Skin of body (tissue), 2 donors: ENCODE measurements around the gene DPP3. TPM values are rescaled to one million over a fixed set of nuclear protein-coding genes. Genes with fewer than 3 reads are reported as not detected.
A peak's percentile ranks its signal among the peaks of the same experiment; 100 is the strongest.
"Not testable (repeated sequence)": the region's sequence is repeated elsewhere in the genome, so short reads cannot be mapped to it uniquely, and the experiment has no call there.

Experiments
- DNase-seq: peaks from one replicate; lab custom pipeline; 2025; lab: John Stamatoyannopoulos, UW
- total RNA-seq: library from RNA; depleted of rRNA; stranded (reverse); fragments of >200 nt; gene quantifications from one replicate; pipeline ENCODE4 v1.2.3, GENCODE V29; 2014

The DPP3 gene, protein sequence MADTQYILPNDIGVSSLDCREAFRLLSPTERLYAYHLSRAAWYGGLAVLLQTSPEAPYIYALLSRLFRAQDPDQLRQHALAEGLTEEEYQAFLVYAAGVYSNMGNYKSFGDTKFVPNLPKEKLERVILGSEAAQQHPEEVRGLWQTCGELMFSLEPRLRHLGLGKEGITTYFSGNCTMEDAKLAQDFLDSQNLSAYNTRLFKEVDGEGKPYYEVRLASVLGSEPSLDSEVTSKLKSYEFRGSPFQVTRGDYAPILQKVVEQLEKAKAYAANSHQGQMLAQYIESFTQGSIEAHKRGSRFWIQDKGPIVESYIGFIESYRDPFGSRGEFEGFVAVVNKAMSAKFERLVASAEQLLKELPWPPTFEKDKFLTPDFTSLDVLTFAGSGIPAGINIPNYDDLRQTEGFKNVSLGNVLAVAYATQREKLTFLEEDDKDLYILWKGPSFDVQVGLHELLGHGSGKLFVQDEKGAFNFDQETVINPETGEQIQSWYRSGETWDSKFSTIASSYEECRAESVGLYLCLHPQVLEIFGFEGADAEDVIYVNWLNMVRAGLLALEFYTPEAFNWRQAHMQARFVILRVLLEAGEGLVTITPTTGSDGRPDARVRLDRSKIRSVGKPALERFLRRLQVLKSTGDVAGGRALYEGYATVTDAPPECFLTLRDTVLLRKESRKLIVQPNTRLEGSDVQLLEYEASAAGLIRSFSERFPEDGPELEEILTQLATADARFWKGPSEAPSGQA
- total RNA-seq, result 16.0 TPM

DNA sequence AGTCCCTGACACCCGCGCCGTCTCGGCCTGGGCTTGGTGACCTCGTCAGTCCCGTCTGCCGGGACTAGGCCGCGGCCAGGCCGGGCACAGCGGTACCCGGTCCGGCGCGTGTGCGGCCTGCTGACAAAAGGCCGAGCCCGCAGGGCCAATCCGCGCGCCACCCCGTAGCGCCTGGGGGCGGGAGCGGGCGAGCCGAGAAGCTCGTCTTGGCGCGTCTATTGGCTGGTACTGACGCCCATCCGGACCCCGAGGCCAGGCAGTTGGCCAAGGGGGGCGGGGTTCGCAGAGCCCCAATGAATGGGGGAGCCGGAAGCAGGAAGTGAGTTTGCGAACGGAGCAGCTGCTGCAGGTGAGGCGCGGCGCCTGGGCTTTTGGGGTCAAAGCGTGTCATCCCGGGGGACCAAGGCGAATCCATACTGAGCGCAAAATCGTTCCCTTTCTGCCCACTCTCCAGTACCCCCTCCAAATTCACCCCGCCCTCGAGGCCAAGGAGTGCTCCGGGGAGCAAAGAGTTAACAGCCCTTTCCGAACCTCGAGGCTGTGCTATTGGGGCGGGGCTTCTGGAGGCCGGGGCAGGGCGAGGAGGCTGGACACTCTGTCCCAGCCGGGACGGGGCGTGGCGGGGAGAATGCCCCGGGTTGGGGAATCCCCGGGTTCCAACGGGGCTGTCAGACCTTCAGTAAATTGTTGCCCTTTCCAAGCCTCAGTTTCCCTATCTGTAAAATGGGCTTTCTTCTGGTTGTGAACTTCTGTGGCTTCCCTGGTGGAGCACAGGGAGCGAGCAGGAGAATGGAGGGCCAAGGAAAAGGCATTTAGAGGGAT, at the start of gene DPP3:
DPP3 (plus strand) TSS at position 318 of the 822 bp plus-strand sequence. CDS start 1,767 bp downstream, outside the sequence.
- peak; percentile 93 for DNase-seq

DNA sequence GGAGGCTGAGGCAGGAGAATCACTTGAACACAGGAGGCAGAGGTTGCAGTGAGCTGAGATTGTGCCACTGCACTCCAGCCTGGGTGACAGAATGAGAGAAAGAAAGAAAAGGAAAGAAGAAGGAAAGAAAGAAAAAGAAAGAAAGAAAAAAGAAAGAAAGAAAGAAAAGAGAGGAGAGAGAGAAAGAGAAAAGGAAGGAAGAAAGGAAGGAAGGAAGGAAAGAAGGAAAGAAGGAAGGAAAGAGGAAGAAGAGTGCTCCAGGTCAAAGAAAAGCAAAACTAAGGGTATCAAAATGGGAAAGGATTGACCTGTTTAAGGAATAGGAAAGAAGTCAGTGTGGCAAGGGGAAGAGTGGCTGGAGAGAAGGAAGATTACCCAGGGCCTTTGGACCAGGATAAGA, 48.9 kb upstream of the DPP3 start:
- DNase-seq, result not testable (repeated sequence)

DNA sequence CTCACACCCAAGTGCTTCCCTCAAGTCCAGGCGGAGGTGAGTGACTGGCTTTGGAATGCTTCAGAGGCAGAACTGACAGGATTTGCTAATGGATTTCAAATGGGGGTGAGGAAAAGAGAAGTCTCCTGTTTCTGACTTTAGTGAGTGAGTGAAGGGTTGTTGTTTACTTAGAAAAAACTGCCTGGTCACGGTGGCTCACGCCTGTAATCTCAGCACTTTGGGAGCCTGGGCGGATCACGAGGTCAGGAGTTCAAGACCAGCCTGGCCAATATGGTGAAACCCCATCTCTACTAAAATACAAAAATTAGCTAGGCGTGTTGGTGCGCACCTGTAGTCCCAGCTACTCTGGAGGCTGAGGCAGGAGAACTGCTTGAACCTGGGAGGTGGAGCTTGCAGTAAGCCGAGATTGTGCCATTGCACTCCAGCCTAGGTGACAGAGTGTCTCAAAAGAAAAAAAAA, 48.3 kb upstream of the DPP3 start:
- not testable (repeated sequence) for DNase-seq

DNA sequence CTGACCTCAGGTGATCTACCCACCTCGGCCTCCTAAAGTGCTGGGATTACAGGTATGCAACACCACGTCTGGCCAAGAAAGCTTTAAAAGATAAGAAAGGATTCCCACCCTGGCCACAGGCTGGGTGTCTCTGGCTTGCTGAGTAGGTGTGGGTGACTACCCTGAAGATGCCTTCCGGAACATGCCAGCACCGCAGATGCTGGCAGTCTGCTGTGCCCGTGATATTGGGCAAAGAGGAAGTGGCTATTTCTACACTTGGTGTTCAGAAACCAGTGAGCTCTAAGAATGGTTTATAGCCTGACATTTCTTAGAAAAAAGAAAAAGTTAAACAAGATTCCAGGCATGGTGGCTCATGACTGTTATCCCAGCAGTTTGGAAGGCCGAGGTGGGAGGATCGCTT, 47.6 kb upstream of the DPP3 start:
- DNase-seq, result no peak

DNA sequence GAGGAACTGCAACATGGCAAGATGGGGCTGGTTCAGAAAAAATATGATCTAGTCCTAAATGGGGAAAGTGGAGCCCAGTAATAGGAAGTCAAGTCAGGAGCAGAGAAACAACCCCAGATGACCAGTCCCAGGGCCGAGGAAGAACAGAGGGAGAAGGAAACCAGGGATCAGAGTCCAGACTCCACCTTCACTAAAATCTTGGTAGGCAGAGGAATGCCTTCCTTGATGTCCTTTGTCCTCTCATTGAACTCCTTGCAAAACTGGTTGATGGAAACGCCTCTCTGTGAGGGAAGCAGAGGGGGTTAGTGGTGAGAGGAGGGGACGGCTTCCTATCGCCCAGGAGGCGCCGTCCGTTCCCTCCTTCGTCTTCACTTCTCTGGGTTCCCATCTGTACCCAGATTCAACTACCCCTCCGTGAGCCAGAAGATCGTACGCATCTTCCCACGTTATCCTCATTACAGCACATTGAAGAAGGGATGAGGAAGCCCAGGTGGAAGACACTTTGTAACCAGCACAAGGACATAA, 42.2 kb upstream of the DPP3 start:
- no peak for DNase-seq

DNA sequence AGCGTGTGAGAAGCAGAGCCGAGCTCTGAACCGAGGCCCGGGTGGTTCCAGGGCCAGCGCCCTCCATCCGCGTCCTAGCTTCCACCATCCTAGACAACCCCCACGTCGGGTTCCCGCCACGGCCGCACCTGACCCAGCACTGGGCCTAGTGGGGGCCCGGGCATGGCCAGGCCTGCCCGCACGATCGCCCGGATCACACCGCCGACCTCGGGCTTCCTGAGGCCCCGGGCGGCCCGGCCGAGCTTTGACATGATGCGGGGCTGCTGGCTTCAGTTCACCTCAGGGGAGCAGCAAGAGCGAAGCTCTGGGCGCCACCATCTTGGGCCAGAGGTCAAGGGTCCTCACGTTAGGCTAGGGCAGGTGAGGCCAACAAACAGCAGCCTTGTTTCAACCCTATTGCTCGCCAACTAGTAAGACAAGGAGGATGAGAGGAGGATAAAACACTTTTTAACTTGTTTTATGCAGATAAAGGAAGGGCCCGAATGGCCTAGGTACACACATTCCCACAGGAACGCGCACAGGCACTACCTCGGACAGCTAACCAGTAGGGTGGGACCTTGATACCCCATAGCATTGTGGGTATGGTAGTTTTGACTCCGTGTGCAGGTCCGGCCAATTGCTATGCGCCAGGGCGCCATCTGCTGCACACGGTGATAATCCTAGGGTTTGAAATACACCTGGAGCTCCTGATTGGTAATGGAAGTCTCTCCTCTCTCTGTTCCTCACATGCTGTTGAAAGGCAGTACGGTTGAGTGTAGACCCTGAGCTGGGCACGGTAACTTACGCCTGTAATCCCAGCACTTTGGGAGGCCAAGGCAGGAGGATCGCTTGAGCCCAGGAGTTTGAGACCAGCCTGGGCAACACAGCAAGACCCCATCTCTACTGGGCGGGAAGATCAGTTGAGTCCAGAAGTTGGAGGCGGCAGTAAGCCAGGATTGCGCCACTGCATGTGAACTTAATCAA, 41.4 kb upstream of the DPP3 start, which contains the start of gene MRPL11:
MRPL11 (minus strand) TSS at position 345 of the 963 bp plus-strand sequence; CDS start at position 251, 94 bp downstream.
- peak; percentile 89 for DNase-seq

DNA sequence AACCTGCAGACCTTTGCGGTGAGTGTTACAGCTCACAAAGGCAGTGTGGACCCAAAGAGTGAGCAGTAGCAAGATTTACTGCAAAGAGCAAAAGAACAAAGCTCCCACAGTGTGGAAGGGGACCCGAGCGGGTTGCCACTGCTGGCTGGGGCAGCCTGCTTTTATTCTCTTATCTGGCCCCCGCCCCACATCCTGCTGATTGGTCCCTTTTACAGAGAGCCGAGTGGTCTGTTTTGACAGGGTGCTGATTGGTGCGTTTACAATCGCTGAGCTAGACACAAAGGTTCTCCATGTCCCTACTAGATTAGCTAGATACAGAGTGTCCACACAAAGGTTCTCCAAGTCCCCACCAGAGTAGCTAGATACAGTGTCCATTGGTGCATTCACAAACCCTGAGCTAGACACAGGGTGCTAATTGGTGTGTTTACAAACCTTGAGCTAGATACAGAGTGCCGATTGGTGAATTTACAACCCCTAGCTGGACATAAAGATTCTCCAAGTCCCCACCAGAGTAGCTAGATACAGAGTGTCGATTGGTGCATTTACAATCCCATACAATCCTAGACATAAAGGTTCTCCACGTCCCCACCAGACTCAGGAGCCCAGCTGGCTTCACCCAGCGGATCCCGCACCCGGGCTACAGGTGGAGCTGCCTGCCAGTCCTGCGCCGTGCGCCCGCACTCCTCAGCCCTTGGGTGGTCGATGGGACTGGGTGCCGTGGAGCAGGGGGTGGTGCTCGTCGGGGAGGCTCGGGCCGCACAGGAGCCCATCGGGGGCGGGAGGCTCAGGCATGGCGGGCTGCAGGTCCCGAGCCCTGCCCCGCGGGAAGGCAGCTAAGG, 39.9 kb upstream of the DPP3 start:
- not testable (repeated sequence) for DNase-seq

DNA sequence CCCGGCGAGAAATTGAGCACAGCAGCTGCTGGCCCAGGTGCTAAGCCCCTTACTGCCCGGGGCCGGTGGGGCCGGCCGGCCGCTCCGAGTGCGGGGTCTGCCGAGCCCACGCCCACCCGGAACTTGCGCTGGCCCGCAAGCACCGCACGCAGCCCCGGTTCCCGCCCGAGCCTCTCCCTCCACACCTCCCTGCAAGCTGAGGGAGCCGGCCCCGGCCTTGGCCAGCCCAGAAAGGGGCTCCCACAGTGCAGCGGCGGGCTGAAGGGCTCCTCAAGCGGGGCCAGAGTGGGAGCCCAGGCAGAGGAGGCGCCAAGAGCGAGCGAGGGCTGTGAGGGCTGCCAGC, 39.3 kb upstream of the DPP3 start:
- DNase-seq, result not testable (repeated sequence)

DNA sequence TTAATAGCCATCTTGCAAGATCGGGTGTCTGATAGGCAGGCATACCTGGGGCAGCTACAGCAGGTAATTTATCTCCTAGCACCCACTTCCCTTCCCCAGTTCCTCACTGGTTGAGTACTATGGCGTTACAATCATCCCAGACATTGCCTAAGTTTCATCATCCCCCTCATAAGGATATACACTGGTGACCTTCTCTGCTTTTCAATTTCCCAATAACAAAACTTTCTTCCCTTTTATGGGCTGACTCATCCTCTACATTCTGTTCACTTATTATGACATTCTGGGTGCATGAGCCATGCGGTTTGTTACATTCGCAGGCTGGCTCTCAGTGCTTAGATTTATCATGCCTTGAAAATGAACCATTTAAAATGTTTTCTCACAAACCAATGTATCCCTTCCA, 36.6 kb upstream of the DPP3 start:
- no peak for DNase-seq

DNA sequence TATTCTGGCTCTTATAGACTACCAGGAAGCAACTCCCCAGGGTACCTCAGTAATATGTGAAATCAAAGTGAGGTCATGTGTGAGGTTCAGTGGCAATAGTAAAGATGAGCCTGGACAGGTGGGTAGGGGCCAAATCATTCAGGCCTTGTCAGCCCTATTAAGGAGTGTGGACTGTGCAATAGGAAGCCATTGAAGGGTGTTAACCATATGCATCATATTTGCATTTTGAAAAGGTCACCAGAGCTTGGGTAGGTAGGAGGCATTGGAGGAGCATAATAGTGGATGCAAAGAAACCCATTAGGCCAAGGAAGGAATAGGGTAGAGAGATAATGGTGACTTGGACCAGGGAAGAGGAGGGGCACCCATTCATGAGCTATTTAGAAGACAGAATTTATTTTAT, 33.2 kb upstream of the DPP3 start:
- no peak for DNase-seq

DNA sequence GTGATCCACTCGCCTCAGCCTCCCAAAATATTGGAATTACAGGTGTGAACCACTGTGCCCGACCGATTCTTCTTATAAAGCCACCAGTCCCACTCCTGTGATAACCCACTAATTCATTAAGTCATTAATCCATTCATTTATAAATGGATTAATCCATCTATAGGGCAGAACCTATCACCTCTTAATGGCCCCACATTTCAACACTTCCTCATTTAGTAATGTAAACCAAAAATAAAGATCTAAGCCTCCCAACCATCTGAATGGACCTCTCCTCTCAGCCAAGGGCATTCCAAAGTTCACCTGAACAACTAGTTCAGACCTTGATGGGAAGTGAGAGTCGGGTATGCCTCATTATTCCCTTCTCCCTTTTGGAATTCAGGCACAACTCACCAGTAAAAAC, 31.7 kb upstream of the DPP3 start:
- no peak for DNase-seq

DNA sequence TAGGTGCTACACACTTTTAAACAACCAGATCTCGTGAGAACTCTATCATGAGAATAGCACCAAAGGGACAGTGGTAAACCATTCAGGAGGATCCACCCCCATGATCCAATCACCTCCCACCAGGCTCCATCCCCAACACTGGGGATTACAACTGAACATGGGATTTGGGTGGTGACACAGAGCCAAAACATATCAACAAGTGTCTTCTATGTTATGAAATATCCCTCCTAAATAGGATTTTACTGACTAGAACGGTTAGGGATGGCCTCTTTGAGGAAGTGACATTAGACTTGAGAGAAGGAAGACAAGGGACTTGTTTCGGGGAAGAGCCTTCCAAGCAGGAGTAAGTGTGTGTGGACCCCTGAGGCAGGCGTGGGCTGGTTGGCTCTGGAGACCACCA, 29.7 kb upstream of the DPP3 start:
- DNase-seq, result no peak

DNA sequence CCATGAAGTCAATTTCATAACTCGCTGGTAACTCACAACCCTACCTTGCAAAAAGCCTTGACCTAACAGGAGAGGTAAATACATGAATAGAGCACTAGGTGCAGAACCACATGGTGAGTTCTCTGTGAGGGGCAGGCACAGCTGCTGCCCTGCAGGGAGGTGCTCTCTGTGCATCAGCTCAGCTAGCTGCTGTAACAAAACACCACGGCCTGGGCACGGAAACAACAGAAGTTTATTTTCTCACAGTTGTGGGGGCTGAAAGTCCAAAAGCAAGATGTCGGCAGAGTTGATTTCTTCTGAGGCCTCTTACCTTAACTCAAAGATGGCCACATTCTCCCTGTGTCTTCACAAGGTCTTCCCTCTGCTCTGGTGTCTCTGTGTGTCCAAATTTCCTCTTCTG, 28.6 kb upstream of the DPP3 start:
- no peak for DNase-seq

DNA sequence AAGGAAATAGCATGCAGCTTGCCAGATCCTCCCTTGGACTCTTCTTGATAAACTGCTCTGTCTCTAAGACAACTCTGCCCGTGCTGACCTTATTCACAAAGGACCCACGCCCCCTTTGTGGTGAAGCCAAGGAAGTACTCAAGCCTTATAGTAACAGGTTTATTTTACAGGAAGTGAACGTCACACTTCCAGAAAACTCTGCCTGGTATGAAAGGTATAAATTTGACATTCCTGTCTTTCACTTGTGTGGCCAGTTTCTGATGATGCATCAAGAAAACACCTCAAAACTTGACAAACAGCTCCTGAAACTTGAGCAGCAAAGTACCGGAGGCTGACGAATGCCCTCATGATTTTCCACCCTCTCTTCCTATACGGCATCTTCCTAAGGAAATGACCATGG, 26.0 kb upstream of the DPP3 start:
- no peak for DNase-seq

DNA sequence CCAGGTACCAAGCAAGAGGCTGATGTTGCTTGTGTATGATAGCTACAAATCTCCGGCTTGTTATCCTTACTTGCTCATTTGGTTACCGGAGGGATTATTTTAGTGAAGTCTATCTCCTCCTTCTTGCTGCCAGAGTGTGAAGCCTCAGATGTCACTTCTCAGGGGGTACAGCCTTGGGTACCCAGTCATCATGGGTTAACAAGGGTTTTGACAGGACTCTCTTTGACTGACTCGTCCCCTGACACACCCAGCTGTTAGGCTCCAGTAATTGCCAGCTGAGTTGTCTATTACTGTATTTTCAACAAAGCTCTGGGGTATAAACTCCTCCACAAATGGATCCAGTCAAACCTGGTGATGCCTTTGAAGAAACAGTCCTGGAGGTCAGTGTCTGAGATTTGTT, 25.4 kb upstream of the DPP3 start:
- no peak for DNase-seq

DNA sequence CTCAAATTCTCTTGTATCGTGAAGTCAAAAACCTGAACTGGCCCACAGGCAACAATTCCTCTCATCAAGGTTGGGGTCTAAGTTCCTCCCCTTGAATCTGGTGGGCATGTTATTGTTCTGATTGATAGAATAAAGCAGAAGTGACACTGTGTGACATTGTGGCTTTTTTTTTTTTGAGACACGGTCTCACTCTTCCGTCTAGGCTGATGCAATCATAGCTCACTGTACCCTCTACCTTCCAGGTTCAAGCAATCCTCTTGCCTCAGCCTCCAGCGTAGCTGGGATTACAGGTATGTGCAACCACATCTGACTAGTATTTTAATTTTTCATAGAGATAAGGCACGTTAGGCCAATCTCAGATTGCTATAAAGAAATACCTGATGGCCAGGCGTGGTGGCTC, 22.4 kb upstream of the DPP3 start:
- DNase-seq, result no peak

DNA sequence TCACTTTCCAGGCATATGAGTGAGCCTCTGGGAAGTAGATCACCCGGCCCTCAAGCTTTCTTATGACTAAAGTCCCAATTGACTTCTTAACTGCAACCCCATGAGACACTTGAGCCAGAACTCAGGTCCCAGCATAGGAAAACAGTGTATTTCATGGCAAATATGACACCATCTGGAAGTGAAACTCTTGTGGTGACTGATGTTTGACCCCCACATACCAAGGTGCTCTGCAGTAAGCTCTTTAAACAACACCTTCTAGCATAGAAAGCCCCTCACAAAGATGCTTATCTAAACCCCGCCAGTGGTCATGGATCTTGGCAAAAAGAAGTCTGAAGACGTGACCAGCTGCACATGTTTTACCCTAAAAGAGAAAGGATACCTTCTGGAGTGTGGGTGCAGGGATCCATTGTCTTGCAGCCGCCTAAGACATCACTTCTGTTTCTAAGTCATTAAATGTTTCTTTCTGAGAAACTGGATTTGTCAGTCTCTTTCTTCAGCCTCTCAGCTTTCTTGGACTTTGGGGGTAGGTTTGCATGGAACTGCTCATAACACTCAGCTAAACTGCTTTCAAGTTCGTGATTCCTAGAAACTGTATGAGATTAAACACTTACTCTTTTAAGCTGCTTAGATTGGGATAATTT, 21.0 kb upstream of the DPP3 start:
- no peak for DNase-seq

DNA sequence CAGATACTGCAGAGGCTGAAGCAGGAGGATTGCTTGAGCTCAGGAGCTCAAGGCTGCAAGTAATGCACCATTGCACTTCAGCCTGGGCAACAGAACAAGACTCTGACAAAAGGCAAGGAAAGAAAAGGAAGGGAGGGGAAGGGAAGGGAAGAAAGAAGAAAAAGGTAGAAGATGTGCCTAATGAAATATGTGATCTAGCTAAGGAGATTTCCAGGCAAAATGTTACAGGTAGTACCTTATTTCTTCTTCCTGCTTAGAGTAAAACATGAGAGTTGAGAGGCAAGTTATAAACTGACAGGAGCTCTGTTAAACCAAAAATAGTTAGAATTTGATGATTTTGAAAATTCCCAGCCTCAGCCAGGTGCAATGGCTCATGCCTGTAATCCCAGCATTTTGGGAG, 18.2 kb upstream of the DPP3 start:
- DNase-seq, result no peak

DNA sequence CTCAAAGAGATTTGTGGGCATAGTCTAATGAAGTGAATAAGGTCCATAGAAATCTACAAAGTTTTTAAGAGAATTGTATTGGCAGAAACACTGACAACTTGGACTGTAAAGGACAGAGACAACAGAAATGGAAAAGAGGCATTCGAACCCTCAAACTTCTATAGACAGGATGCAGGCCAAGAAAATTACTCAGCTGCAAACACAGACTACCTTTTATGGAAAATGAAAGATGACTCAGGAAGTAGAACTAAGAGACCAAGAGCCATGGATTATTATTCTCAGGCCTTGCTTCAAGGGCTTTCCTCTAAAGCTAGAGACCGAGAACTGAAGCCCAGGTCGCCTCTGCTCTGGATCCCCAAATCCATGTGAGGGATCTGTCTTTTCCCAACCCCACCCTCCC, 17.3 kb upstream of the DPP3 start:
- no peak for DNase-seq
